Raji (cell line): ENCODE measurements around the gene ARHGEF26.

Experiments
- POLR2A ChIP-seq: IDR thresholded peaks from 2 replicates; pipeline ENCODE4 v1.6.1; 2011; ENCODE audit warnings: low read depth, low read length, control low read depth; ENCODE audit not compliant: insufficient read depth

ARHGEF26 gene

GRCh38 chr3:154243353-154243752 lies 122.2 kb downstream of the ARHGEF26 start:
- TF ChIP-seq POLR2A = no peak

- TF ChIP-seq POLR2A = no peak
These were observed 123.5 kb downstream of the ARHGEF26 start for GRCh38 chr3:154244644-154245043.

GRCh38 chr3:154247806-154248415 lies 126.7 kb downstream of the ARHGEF26 start:
- no peak for TF ChIP-seq POLR2A

- no peak for TF ChIP-seq POLR2A
These were observed 129.1 kb downstream of the ARHGEF26 start for GRCh38 chr3:154250291-154250690.

DNA sequence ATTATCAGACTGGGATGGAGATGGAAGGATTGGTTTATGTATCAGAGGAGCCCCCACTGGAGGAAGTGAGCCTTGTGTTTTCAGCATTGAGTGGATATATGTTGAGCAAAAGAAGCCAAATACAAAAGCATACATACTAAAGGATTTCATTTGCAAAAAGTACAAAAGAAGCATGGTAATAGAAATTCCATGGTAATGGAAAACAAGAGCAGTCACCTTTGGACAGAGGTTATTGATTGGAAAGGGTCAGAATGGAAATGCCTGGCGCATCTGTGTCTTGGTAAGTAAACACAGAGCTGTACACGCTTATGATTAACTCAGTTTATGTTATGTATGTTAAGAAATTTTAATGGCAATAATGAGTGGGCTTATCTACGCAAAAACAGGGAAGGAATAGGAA lies 130.4 kb downstream of the ARHGEF26 start:
- TF ChIP-seq POLR2A = no peak

GRCh38 chr3:154252759-154253638 lies 131.8 kb downstream of the ARHGEF26 start:
- TF ChIP-seq POLR2A = no peak

- no peak for TF ChIP-seq POLR2A
These were observed 133.3 kb downstream of the ARHGEF26 start for GRCh38 chr3:154254527-154254926.

- no peak for TF ChIP-seq POLR2A
These were observed 152.2 kb downstream of the ARHGEF26 start for GRCh38 chr3:154273381-154273780.

DNA sequence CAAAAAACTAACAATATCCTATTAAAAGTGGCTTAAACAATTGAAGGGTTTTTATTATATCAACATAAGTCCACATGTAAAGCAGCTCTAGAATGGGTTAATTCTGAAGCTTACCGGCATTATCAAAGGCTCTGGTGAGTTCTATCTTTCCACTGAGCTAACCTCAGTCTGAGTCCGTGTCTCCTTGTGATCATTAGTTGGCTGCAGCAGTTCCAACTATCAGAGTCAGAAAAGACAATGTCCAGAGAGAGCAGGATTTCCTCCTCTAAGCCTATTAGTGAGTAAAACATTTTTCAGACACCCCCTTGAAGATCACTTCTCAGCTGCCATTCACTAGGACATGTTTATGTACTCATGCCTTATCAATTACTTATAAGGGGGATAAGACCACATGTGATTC lies 153.2 kb downstream of the ARHGEF26 start:
- no peak for TF ChIP-seq POLR2A

DNA sequence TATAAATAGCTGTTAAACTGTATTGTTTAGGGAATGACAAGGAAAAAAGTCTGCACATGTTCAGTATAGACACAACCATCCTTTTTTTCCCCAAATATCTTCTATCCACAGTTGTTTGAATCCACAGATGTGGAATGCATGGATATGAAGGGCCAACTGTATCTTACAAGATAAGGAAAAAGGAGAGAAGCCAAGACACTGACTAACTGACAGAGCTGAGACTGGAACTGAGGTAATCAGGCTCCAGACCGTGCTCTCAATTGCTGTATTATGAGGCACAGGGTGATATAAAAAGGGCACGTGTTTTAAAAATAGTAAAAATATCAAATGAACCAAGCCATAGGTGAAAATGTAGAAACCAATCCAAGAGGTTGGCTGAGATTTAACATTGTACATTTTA lies 154.1 kb downstream of the ARHGEF26 start:
- TF ChIP-seq POLR2A = no peak

DNA sequence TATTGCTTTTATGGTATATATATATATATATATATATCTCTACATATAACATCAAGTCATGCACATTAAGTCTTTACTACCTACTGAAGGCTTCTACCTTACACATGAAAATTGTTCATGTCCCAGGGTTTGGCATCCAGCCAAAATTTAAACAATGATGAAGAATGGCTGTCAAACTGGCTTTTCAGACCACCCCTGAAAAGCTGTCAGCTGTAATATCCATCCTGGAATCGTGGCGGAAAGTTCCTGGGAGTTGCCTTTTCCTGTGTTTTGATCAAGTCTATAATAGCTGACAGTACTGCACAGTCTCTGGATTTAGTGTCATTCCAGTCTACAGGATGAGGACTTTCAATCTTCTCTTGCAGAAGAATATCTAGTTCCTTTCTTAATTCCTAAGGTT lies 154.8 kb downstream of the ARHGEF26 start:
- TF ChIP-seq POLR2A = no peak

DNA sequence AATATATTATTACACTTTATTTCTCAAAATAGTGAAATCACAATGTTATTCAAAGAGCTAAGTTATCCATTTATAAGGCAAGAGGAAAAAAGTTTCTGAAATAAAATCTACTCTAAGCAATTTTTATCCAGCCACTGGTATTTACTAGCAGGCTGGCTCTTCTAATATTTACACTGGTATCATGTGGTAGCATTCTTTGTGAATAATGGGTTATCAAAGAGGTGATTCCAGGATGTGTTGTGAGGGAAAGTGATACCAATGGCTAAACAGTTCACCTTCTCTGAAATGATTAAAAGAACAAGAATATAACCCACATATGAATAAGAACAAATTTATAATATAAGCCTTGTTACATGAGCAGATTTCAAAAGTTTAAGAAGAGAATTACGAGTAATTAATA lies 159.0 kb downstream of the ARHGEF26 start:
- TF ChIP-seq POLR2A = no peak

- no peak for TF ChIP-seq POLR2A
These were observed 164.0 kb downstream of the ARHGEF26 start for GRCh38 chr3:154285221-154285620.

- TF ChIP-seq POLR2A = no peak
These were observed 169.0 kb downstream of the ARHGEF26 start for GRCh38 chr3:154290187-154290586.

- no peak for TF ChIP-seq POLR2A
These were observed 172.8 kb downstream of the ARHGEF26 start for GRCh38 chr3:154294016-154294415.

DNA sequence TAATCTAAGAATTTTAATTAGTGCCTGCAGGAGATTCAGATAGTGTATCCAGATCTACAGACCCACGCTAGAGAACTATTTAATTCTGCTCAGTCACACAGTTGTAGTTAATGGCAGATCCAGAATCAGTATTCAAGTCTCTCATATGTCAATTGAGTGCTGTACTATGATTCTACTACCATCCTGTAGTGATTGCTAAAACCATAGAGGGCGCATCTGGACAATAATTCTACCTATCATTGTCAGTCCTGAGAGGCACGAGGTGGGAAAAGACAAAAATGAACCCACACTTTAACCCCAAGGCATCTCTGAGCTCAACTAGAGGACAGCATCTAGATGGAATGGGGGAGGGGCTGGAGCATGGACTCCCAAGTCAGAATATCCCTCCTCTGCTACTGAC lies 180.4 kb downstream of the ARHGEF26 start:
- TF ChIP-seq POLR2A = no peak

GRCh38 chr3:154304116-154304786 lies 183.1 kb downstream of the ARHGEF26 start:
- no peak for TF ChIP-seq POLR2A

GRCh38 chr3:154304936-154305335 lies 183.7 kb downstream of the ARHGEF26 start:
- no peak for TF ChIP-seq POLR2A
